Loucy (cell line): ENCODE measurements around the gene MAP3K12.

Experiments used
- H2AFZ ChIP-seq: fragments of 200-600 bp; sonication (generic); 2 replicates; pipeline ENCODE4 v1.6.0; 2016; ENCODE audit warnings: antibody characterized with exemption, mild to moderate bottlenecking, low read length, moderate library complexity
- H3F3A ChIP-seq: fragments of 200-600 bp; 2 replicates; pipeline ENCODE4 v1.6.0; 2016; ENCODE audit warnings: antibody characterized with exemption, low read depth, mild to moderate bottlenecking
- H3K27me3 ChIP-seq: fragments of 200-600 bp; sonication (generic); 2 replicates; pipeline ENCODE4 v1.6.1; 2014; ENCODE audit warnings: low read length, mild to moderate bottlenecking; ENCODE audit not compliant: insufficient read depth, poor library complexity, severe bottlenecking
- H3K36me3 ChIP-seq: fragments of 200-600 bp; sonication (generic); 2 replicates; pipeline ENCODE4 v1.6.1; 2016; ENCODE audit warnings: low read length; ENCODE audit not compliant: insufficient read depth
- H3K4me1 ChIP-seq: fragments of 200-600 bp; sonication (generic); 2 replicates; pipeline ENCODE4 v1.5.1; 2014; ENCODE audit warnings: low read length, mild to moderate bottlenecking; ENCODE audit not compliant: insufficient read depth, poor library complexity, severe bottlenecking
- H3K4me2 ChIP-seq: fragments of 200-600 bp; sonication (generic); 2 replicates; pipeline ENCODE4 v1.6.0; 2014; ENCODE audit warnings: antibody characterized with exemption, low read length, low read depth, mild to moderate bottlenecking; ENCODE audit not compliant: poor library complexity, severe bottlenecking
- H3K4me3 ChIP-seq: fragments of 200-600 bp; sonication (generic); 2 replicates; pipeline ENCODE4 v1.5.1; 2014; ENCODE audit warnings: low read length, mild to moderate bottlenecking, mixed read lengths; ENCODE audit not compliant: poor library complexity, severe bottlenecking
- H3K79me2 ChIP-seq: fragments of 200-600 bp; sonication (generic); 2 replicates; pipeline ENCODE4 v1.6.1; 2014; ENCODE audit warnings: low read length; ENCODE audit not compliant: insufficient read depth
- H3K9ac ChIP-seq: fragments of 200-600 bp; sonication (generic); 2 replicates; pipeline ENCODE4 v1.6.0; 2014; ENCODE audit warnings: mild to moderate bottlenecking, low read depth, low read length, moderate library complexity; ENCODE audit not compliant: poor library complexity, severe bottlenecking
- H3K9me2 ChIP-seq: fragments of 200-600 bp; sonication (generic); replicated peaks from 2 replicates; pipeline ENCODE4 v1.6.1; 2016; ENCODE audit warnings: low read depth, low read length, mixed read lengths
- H3K9me3 ChIP-seq: fragments of 200-600 bp; sonication (generic); 2 replicates; pipeline ENCODE4 v1.6.1; 2014; ENCODE audit warnings: mild to moderate bottlenecking, antibody characterized with exemption, low read length, low read depth; ENCODE audit not compliant: insufficient read depth
- H4K20me1 ChIP-seq: fragments of 200-600 bp; sonication (generic); 2 replicates; pipeline ENCODE4 v1.6.0; 2014; ENCODE audit warnings: antibody characterized with exemption, low read length, mild to moderate bottlenecking; ENCODE audit not compliant: insufficient read depth, poor library complexity, severe bottlenecking
- EZH2phosphoT487 ChIP-seq: fragments of 200-600 bp; IDR thresholded peaks from 2 replicates; pipeline ENCODE4 v1.6.1; 2018; ENCODE audit warnings: antibody characterized with exemption, mild to moderate bottlenecking, moderate library complexity, borderline replicate concordance
- TF ChIP-seq, protein P1 (sequence below): fragments of 200-600 bp; sonication (generic); conservative IDR thresholded peaks from 2 replicates; pipeline ENCODE4 v1.5.1; 2014; ENCODE audit warnings: mild to moderate bottlenecking, antibody characterized with exemption, low read length

The MAP3K12 gene

DNA sequence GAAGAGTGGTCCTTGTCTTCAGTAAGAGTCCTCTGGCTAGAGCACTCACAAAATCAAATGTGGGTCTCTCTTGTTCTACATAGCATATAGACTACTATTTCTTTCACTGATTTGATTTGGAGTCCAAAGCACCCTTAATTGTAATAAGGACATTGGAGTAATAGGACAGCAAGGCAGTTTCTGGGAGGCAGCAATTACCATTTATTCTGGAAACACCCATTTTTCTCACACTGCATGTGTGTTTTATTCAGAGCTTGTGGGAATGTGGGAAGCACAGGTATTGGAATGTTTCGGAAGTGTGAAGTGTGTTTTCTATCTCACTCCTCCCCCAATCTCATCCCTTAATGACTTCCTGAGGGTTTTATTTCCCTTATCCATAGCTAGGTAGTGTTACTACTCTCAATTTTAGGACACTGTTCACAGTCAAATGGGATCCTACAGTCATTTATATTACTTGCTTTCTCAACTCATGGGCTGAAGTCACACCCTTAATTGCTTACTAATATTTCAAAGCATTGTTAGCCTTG lies 27.1 kb downstream of the MAP3K12 start:
- Histone ChIP-seq H3K36me3 (peaks cover 99% of the 10 kb centered on the region), H3K9me2 (no peaks in the 10 kb centered on the region), H3K4me3 (no peak overlapping the region), H3K9me3 (no peaks in the 10 kb centered on the region), H3K4me2 (no peak overlapping the region), H3F3A (no peaks in the 10 kb centered on the region; the same call in 1 of the 2 replicates), H3K4me1 (no peaks in the 10 kb centered on the region), H3K27me3 (no peaks in the 10 kb centered on the region), H4K20me1 (peaks cover 86% of the 10 kb centered on the region), H3K79me2 (peaks cover 83% of the 10 kb centered on the region), H3K9ac (no peak overlapping the region), H2AFZ (no peak overlapping the region)
- TF ChIP-seq, protein P1, sequence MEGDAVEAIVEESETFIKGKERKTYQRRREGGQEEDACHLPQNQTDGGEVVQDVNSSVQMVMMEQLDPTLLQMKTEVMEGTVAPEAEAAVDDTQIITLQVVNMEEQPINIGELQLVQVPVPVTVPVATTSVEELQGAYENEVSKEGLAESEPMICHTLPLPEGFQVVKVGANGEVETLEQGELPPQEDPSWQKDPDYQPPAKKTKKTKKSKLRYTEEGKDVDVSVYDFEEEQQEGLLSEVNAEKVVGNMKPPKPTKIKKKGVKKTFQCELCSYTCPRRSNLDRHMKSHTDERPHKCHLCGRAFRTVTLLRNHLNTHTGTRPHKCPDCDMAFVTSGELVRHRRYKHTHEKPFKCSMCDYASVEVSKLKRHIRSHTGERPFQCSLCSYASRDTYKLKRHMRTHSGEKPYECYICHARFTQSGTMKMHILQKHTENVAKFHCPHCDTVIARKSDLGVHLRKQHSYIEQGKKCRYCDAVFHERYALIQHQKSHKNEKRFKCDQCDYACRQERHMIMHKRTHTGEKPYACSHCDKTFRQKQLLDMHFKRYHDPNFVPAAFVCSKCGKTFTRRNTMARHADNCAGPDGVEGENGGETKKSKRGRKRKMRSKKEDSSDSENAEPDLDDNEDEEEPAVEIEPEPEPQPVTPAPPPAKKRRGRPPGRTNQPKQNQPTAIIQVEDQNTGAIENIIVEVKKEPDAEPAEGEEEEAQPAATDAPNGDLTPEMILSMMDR, result no peak
- no peak for TF ChIP-seq EZH2phosphoT487

DNA sequence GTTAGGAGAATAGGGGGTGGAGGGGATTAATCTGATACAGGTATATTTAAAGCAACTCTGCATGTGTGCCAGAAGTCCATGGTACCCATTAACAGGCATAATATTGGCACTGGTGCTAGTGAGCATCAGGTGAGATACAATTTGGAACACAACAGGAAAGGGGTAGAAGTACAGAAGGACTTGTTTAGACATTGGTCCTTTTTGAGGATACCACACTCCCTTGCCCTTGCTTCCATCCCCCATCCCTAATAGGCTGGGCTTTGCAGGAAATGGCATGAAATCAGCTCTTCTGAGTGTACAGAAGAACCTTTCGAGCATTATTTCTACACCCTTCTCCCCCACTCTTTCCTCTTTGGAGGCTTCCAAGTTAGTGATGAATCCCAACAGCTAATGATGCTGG lies 31.0 kb downstream of the MAP3K12 start:
- Histone ChIP-seq H4K20me1 (peaks cover 86% of the 10 kb centered on the region), H3F3A (peaks cover 3% of the 10 kb centered on the region), H3K4me2 (no peak overlapping the region), H3K27me3 (no peaks in the 10 kb centered on the region), H3K4me3 (no peak overlapping the region), H2AFZ (no peak overlapping the region), H3K4me1 (peaks cover 9% of the 10 kb centered on the region), H3K79me2 (peaks cover 84% of the 10 kb centered on the region), H3K9me3 (no peaks in the 10 kb centered on the region), H3K36me3 (peaks cover 99% of the 10 kb centered on the region), H3K9ac (no peak overlapping the region), H3K9me2 (no peaks in the 10 kb centered on the region)
- TF ChIP-seq, protein P1, result no peak
- no peak for TF ChIP-seq EZH2phosphoT487

DNA sequence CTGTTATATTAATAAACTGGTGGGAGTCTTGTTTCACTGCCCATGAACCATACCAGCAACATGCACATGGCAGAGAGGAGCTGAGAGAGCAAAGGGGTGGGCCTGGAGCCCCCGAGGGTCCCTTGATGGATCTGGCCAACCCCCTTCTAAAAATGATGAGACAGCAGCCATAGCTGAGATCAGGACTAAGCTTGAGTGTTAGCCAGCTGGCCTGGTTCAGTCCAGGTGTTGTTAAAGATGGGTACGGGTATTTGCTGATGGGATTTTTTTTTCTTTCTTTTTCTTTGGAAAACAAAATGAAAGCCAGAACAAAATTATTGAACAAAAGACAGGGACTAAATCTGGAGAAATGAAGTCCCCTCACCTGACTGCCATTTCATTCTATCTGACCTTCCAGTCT lies 31.4 kb downstream of the MAP3K12 start:
- no peak overlapping the region for H3K4me3 ChIP-seq
- H3K9me3 ChIP-seq, result no peaks in the 10 kb centered on the region
- H3F3A ChIP-seq, result peaks cover 3% of the 10 kb centered on the region
- no peak overlapping the region for H2AFZ ChIP-seq
- H3K9me2 ChIP-seq, result no peaks in the 10 kb centered on the region
- TF ChIP-seq, protein P1, result no peak
- TF ChIP-seq EZH2phosphoT487, result no peak
- no peak overlapping the region for H3K4me2 ChIP-seq
- H3K36me3 ChIP-seq, result peaks cover 99% of the 10 kb centered on the region
- peaks cover 84% of the 10 kb centered on the region for H3K79me2 ChIP-seq
- H4K20me1 ChIP-seq, result peaks cover 86% of the 10 kb centered on the region
- H3K4me1 ChIP-seq, result peaks cover 11% of the 10 kb centered on the region
- no peaks in the 10 kb centered on the region for H3K27me3 ChIP-seq
- no peak overlapping the region for H3K9ac ChIP-seq
